GM18870 (cell line): ENCODE measurements around the gene PYGB.

ENCODE experiments used
- ATAC-seq: cut with Tn5 transposase; IDR thresholded peaks from one replicate; pipeline ENCODE4 v1.9.1; 2021; ENCODE audit warnings: moderate library complexity; ENCODE audit not compliant: unreplicated experiment

PYGB gene

GRCh38 chr20:25293507-25293906, 45.6 kb downstream of the PYGB start:
- no peak for ATAC-seq

DNA sequence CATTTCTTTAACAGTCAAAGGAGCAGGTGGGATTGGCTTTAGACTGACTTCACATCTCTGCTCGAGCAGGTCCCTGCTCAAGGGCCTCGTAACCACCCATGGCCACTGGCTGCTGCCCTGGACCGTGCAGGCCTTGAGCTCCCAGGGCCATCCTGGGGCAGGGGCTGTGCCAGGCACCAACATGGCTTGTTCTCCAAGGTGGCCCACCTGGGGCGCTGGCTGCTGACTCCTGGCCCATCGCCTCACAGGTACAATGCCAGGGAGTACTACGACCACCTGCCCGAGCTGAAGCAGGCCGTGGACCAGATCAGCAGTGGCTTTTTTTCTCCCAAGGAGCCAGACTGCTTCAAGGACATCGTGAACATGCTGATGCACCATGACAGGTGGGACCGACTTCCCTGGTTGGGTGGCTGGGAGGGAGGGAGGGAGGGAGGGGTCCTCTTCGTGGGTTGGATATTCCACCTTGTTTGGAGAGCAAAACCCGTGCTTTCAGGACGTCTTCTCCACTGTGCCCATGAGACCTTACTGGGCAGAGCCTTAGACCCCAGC, 46.1 kb downstream of the PYGB start:
- no peak for ATAC-seq

GRCh38 chr20:25294459-25295385, 46.8 kb downstream of the PYGB start:
- ATAC-seq = no peak

DNA sequence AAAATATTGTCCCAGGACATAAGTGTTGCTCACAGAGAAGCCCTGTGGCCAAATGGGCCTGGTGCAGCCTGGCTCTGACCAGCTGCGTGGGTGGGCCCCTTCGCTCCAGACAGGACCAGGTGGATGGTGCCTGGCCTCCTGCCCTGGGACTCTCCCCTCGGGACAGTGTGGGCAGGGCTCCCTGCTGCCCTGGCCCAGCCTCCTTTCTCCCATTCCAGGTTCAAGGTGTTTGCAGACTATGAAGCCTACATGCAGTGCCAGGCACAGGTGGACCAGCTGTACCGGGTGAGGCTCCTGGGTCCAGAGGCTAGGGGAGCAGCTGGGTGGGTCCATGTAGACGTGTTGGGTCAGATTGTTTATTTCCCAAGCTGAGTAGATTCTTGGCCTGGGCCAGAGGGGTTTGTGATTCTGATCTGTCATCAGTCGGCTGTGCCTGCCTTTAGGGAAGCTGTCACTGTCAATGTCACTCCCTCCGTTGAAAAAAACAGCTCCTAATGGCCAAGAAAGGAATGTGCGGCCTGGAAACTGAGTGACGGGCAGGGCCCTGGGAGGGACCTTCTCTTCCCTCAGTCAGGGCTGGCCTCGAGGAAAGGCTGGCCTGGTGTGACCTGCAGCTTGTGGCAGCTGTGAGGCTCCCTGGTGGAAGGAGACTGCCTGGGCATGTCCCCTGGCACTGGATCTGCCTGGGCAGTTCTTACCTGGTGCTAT, 47.7 kb downstream of the PYGB start:
- ATAC-seq = no peak

DNA sequence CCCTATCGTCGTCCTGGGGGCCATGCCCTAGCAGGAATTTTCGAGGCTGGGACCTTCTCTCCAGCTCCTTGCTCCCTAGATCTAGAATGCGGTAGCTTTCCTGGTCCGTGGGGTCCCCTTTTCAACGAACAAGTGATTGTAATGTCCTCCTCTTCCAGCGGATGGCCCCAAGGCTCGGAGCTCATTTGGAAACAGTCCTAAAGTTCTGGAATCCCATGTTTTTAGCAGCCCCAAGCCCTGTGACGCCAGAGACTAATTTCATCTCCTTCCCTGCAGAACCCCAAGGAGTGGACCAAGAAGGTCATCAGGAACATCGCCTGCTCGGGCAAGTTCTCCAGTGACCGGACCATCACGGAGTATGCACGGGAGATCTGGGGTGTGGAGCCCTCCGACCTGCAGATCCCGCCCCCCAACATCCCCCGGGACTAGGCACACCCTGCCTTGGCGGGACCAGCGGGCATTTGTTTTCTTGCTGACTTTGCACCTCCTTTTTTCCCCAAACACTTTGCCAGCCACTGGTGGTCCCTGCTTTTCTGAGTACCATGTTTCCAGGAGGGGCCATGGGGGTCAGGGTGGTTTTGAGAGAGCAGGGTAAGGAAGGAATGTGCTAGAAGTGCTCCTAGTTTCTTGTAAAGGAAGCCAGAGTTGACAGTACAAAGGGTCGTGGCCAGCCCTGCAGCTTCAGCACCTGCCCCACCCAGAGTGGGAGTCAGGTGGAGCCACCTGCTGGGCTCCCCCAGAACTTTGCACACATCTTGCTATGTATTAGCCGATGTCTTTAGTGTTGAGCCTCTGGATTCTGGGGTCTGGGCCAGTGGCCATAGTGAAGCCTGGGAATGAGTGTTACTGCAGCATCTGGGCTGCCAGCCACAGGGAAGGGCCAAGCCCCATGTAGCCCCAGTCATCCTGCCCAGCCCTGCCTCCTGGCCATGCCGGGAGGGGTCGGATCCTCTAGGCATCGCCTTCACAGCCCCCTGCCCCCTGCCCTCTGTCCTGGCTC, 48.5 kb downstream of the PYGB start:
- no peak for ATAC-seq

DNA sequence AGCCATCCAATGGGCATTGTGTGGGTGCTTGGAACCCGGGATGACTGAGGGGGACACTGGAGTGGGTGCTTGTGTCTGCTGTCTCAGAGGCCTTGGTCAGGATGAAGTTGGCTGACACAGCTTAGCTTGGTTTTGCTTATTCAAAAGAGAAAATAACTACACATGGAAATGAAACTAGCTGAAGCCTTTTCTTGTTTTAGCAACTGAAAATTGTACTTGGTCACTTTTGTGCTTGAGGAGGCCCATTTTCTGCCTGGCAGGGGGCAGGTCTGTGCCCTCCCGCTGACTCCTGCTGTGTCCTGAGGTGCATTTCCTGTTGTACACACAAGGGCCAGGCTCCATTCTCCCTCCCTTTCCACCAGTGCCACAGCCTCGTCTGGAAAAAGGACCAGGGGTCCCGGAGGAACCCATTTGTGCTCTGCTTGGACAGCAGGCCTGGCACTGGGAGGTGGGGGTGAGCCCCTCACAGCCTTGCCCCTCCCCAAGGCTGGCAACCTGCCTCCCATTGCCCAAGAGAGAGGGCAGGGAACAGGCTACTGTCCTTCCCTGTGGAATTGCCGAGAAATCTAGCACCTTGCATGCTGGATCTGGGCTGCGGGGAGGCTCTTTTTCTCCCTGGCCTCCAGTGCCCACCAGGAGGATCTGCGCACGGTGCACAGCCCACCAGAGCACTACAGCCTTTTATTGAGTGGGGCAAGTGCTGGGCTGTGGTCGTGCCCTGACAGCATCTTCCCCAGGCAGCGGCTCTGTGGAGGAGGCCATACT, 49.4 kb downstream of the PYGB start:
- peak; percentile 73 for ATAC-seq

- ATAC-seq = no peak
Measured at GRCh38 chr20:25299806-25300205, 51.9 kb downstream of the PYGB start.

GRCh38 chr20:25300496-25301170, 52.7 kb downstream of the PYGB start:
- no peak for ATAC-seq

DNA sequence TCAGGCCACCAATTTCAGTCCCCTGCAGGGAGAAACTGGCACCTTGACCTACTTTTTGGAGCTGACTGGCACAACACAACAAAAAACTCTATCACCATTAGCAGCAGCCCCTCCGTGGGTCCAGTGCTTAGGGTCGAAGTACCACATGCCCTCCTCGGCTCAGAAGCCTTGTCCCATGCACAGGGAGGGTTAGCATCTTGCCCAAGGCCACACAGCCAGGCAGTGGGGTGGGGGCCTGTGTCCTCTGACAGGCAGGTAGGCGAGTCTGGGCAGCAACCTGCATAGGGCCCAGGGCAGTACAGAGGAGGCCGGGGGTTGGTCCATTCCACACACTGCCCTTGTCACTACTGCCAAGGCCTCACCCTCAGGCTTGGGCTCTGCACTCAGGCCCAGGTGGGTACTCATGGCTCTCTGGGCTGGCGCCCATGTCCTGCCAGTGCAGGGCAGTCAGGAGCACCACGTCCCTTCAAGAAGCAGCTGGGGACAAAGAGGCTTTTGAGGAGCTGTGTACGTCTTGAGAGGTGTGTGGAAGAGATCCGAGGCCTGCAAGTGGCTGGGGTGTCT, 53.6 kb downstream of the PYGB start:
- ATAC-seq = no peak

DNA sequence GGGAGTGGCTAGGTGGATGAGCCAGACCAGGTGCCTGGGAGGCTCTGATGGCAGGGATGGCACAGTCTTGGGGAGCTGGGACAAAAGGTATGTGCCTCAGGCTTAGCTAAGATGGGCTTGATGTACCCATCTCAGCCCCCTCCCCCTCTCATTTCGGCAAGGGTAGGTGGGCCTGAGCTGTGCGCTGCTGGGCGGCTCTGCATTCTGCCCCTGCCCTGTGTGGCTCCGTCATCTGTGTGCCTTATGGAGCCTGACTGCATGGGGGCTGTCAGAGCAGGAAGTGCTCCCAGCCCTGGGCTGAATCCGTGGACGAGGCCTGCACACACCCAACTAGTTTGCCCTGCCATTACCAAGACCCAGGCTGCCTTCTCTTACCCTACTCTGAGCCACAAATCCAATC, 54.7 kb downstream of the PYGB start:
- ATAC-seq = no peak

DNA sequence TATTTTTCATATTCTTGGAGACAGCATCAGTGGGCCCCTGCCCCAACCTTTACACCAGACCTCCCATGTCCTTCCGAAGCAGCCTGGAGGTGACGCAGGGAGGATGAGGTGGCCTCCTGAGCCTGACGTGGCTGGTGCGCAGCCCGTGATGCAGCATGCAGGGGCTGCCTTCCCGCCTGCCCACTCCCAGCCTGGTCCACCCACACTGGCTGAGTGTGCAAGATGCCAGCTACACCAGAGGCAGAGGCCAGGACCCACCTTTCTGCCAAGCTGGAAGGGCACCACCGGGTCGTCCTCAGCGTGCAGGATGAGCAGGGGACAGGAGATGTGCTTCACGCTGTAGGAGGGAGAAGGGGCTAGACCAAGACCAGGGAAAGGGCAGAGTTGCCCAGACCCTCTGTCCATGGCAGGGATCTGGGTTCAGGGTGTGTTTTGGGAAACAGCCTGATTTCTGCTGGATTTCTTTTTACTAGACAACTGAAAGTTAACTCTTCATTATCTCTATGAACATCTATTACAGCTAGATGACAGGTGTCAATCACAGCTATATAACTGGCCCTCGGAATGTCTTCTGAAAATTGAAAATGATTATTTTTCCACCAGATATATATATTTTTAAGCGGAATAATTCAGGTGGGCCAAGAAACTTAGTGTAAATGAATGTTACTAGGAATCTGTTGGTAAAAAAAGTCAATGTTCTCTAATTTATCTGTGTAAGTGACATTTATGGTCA, 55.6 kb downstream of the PYGB start:
- no peak for ATAC-seq

DNA sequence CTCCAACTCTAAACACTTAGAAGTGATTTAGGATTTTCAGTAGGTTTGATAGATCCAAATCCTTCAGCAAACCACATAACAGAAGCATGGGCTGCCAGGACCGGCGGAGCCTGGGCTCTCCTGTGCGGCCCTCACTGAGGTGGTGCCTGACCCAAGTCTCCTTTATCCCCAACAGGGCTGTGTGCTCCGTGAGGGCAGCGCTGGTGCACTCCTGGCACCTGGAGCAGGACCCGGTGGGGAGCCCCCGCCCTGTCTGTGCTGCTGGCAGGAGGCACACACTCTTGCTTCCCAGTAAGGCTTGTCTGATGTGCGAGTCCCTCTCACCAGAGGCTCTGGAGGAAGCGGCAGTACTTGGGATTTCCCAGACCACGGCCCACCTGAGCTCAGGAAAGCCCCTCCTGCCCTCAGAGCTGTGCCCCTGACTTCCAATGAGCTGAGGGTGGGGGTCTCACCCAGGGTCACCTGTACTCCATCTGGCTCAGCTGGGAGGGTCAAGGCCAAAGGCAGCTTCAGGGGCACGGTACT, 56.2 kb downstream of the PYGB start:
- no peak for ATAC-seq

DNA sequence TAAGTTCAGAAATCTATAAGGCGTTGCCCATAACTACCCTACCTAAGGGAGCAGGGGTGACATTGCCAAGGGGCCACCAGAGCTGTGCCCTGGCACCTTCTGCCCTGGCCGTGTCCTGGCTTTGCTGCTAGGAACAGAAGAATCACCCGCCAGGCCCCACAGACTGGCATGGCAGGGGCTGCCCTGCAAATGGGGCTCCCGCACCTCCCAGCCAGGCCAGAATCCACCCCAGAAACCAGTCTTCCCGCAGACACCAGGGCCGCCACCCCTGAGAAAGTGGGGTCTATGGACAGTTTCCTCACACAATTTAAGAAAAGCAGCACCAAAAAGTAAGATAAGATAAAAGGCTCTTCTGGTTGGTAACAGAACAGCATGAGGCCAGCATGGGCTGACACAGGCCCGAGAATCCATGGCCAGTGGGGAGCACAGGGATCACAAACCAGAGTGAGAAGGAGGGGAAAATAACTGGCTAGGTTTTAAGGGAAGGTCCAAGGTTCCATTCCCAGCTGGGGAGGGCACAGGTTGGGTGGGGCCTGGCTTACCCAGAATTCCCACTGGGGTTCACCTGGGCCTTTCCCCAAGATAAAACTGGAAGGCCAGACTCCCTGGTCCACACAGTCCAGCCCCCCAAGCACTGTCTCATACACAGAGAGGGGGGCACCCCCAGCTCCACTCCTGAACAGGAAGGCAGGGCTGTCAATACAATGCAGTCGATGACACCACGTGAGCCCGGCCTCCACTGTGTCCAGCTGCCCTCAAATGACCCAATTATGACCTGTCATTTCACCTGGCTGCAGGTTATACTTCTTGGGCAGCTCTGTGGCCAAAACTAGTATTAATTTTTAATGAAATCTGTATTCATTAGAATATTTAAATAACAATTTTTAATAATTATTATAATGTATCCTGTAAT, 59.4 kb downstream of the PYGB start:
- ATAC-seq = no peak

DNA sequence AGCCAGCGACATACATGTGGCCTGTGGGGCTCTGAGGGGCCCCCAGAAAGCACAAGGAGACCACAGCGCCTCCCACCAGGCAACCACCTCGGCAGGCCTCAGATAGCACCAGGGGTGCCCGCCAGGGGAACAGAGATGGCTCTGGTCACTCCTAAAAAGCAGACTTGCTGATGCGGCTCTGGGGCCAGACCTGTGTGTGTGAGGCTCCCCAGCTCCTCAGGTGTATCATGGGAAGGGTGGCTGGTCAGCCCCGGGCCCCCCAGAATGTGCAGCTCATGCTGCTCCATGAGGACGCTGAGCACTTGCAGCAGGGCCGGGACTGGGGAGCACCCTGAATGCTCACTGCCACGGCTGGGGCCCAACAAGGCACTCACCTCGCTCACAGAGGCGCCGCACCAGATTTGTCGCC, 60.2 kb downstream of the PYGB start:
- no peak for ATAC-seq

GRCh38 chr20:25308671-25309394, 60.9 kb downstream of the PYGB start:
- ATAC-seq = no peak
